GM23338 (cell line): ENCODE data around the gene TREML4. TPM values are rescaled to one million over a fixed set of nuclear protein-coding genes. Genes with fewer than 3 reads are reported as not detected.

ENCODE experiments used
- ATAC-seq: fragments of 200-7000 bp; cut with Tn5 transposase; 3 replicates; pipeline ENCODE4 v1.9.1; 2020
- DNase-seq: peaks from one replicate; pipeline ENCODE4 v3.0.0-alpha.2; 2015; ENCODE audit warnings: low spot score
- H2AFZ ChIP-seq: fragments of 200-600 bp; sonication (generic); 2 replicates; pipeline ENCODE4 v1.8.0; 2016; ENCODE audit warnings: antibody characterized with exemption, mild to moderate bottlenecking, moderate library complexity
- H3F3A ChIP-seq: fragments of 200-600 bp; sonication (generic); replicated peaks from 2 replicates; pipeline ENCODE4 v1.8.0; 2017; ENCODE audit warnings: antibody characterized with exemption, mixed run types, low read depth
- H3K27ac ChIP-seq: fragments of 200-600 bp; sonication (generic); 2 replicates; pipeline ENCODE4 v1.6.1; 2016; ENCODE audit warnings: low read depth
- H3K27me3 ChIP-seq: fragments of 200-600 bp; sonication (generic); 2 replicates; pipeline ENCODE4 v1.8.0; 2016; ENCODE audit warnings: mild to moderate bottlenecking, mixed run types, moderate library complexity; ENCODE audit not compliant: insufficient read depth
- H3K36me3 ChIP-seq: fragments of 200-600 bp; sonication (generic); 2 replicates; pipeline ENCODE4 v1.8.0; 2016; ENCODE audit warnings: mild to moderate bottlenecking; ENCODE audit not compliant: insufficient read depth
- H3K4me1 ChIP-seq: fragments of 200-600 bp; sonication (generic); 2 replicates; pipeline ENCODE4 v1.8.0; 2016; ENCODE audit warnings: mild to moderate bottlenecking, moderate library complexity; ENCODE audit not compliant: insufficient read depth
- H3K4me2 ChIP-seq: fragments of 200-600 bp; sonication (generic); 2 replicates; pipeline ENCODE4 v1.7.1; 2017; ENCODE audit warnings: mixed run types
- H3K4me3 ChIP-seq: fragments of 200-600 bp; sonication (generic); 2 replicates; pipeline ENCODE4 v1.6.1; 2016; ENCODE audit warnings: mixed run types
- H3K79me2 ChIP-seq: fragments of 200-600 bp; sonication (generic); replicated peaks from 2 replicates; pipeline ENCODE4 v1.8.0; 2017; ENCODE audit warnings: mild to moderate bottlenecking; ENCODE audit not compliant: insufficient read depth
- H3K9me2 ChIP-seq: fragments of 200-600 bp; sonication (generic); 2 replicates; pipeline ENCODE4 v1.8.0; 2017; ENCODE audit not compliant: insufficient read depth
- H4K20me1 ChIP-seq: fragments of 200-600 bp; sonication (generic); replicated peaks from 2 replicates; pipeline ENCODE4 v1.8.0; 2017; ENCODE audit warnings: mild to moderate bottlenecking; ENCODE audit not compliant: insufficient read depth
- H3K27ac Mint-ChIP-seq: 2 replicates; pipeline ENCODE4 v1.8.0; 2020; ENCODE audit warnings: inconsistent platforms, mild to moderate bottlenecking, moderate library complexity, mixed read lengths
- H3K27me3 Mint-ChIP-seq: 3 replicates; pipeline ENCODE4 v1.8.0; 2022; ENCODE audit warnings: low read depth, mild to moderate bottlenecking, moderate library complexity, mixed read lengths, inconsistent platforms; ENCODE audit not compliant: insufficient read depth, poor library complexity
- H3K36me3 Mint-ChIP-seq: 3 replicates; pipeline ENCODE4 v1.8.0; 2021; ENCODE audit warnings: low read depth, mild to moderate bottlenecking, inconsistent platforms, moderate library complexity, mixed read lengths
- H3K4me1 Mint-ChIP-seq: 3 replicates; pipeline ENCODE4 v1.8.0; 2020; ENCODE audit warnings: mild to moderate bottlenecking, inconsistent platforms, mixed read lengths
- H3K4me3 Mint-ChIP-seq: 3 replicates; pipeline ENCODE4 v1.8.0; 2021; ENCODE audit warnings: moderate library complexity, mild to moderate bottlenecking, inconsistent platforms, mixed read lengths
- H3K9me3 Mint-ChIP-seq: 3 replicates; pipeline ENCODE4 v1.8.0; 2020; ENCODE audit warnings: moderate library complexity, mild to moderate bottlenecking, inconsistent platforms, mixed read lengths
- EZH2 ChIP-seq: fragments of 200-600 bp; sonication (generic); IDR thresholded peaks from one replicate; pipeline ENCODE4 v1.8.0; 2017; ENCODE audit warnings: antibody characterized with exemption, mild to moderate bottlenecking, low read depth; ENCODE audit not compliant: unreplicated experiment
- NANOG ChIP-seq: IDR thresholded peaks from 2 replicates; pipeline ENCODE4 v1.6.1; 2016; ENCODE audit warnings: antibody characterized with exemption, borderline replicate concordance
- POLR2AphosphoS5 ChIP-seq: IDR thresholded peaks from 2 replicates; pipeline ENCODE4 v1.6.1; 2016; ENCODE audit warnings: antibody characterized with exemption, low read depth
- ZNF114 ChIP-seq: fragments of 250-450 bp; sonication (Bioruptor Pico); IDR thresholded peaks from 2 replicates; pipeline ENCODE4 v1.5.0; 2020; ENCODE audit warnings: mild to moderate bottlenecking, moderate library complexity
- ZNF462 ChIP-seq: fragments of 250-450 bp; sonication (Bioruptor Pico); IDR thresholded peaks from 2 replicates; pipeline ENCODE4 v1.5.0; 2020; ENCODE audit warnings: mild to moderate bottlenecking, moderate library complexity
- polyA plus RNA-seq: library from polyadenylated mRNA; unstranded; fragments of >200 nt; fragmentation: Nextera tagmentation; extraction: Ambion mirVana; gene quantifications from 2 replicates; pipeline ENCODE4 v1.2.1, GENCODE V29; 2016
- total RNA-seq: library from RNA; depleted of rRNA; stranded (reverse); fragments of >200 nt; shearing (Covaris generic); gene quantifications from 2 replicates; pipeline ENCODE4 v1.2.3, GENCODE V29; 2014
- TF ChIP-seq, protein P1 (sequence below), 2 experiments: fragments of 200-600 bp in 1 of 2; sonication (generic) in 1 of 2; conservative IDR thresholded peaks; 2 replicates each; pipeline versions ENCODE4 v1.5.1 to v1.6.1; 2016 to 2017; ENCODE audit warnings: antibody characterized with exemption in 2 of 2, low read depth in 2 of 2, mild to moderate bottlenecking in 2 of 2, moderate library complexity in 1 of 2

TREML4 gene
- total and polyA plus RNA-seq, 2 experiments from 2014 or later, result not detected

DNA sequence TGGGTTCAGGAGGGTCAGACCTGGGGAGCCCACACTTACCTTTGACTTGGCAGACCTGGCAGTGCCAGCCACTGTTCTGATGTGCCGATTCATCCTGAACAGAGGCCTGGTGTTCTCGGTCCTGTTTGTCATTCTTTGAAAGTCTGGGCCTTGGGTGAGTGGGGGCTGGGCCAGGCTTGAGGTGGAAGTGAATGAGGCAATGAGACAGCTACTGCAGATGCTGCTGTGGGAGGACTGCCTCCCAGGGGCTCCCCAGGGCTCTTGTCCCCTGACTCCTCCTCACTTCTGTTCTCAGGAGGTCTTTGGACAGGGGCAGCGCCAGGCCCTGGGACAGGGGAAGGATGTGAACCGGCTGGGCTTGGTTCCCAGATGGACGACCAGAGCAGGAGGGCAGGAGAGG, 5.6 kb upstream of the TREML4 start (continued):
- TF ChIP-seq ZNF462, result no peak
- TF ChIP-seq ZNF114 (CRISPR knock-in tag), result no peak
- TF ChIP-seq POLR2AphosphoS5, result no peak
- TF ChIP-seq, protein P1, sequence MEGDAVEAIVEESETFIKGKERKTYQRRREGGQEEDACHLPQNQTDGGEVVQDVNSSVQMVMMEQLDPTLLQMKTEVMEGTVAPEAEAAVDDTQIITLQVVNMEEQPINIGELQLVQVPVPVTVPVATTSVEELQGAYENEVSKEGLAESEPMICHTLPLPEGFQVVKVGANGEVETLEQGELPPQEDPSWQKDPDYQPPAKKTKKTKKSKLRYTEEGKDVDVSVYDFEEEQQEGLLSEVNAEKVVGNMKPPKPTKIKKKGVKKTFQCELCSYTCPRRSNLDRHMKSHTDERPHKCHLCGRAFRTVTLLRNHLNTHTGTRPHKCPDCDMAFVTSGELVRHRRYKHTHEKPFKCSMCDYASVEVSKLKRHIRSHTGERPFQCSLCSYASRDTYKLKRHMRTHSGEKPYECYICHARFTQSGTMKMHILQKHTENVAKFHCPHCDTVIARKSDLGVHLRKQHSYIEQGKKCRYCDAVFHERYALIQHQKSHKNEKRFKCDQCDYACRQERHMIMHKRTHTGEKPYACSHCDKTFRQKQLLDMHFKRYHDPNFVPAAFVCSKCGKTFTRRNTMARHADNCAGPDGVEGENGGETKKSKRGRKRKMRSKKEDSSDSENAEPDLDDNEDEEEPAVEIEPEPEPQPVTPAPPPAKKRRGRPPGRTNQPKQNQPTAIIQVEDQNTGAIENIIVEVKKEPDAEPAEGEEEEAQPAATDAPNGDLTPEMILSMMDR (conservative IDR thresholded peaks at IDR 0.05; ENCODE audit: low read depth in 2 of 2), result no peak

- Histone ChIP-seq H3K36me3 (no peaks in the 10 kb centered on the region), H3K9me2 (0 out of 2 replicates have a peak, but pooled peaks cover 5% of the 10 kb centered on the region), H3F3A (no peaks in the 10 kb centered on the region), H3K27ac (no peak overlapping the region), H2AFZ (no peak overlapping the region), H3K4me2 (no peak overlapping the region), H4K20me1 (no peaks in the 10 kb centered on the region), H3K27me3 (no peaks in the 10 kb centered on the region), H3K4me1 (no peaks in the 10 kb centered on the region), H3K79me2 (no peaks in the 10 kb centered on the region), H3K4me3 (no peak overlapping the region)
- TF ChIP-seq, protein P1 (conservative IDR thresholded peaks at IDR 0.05; ENCODE audit: low read depth in 2 of 2), result no peak
- TF ChIP-seq NANOG (no peak), POLR2AphosphoS5 (no peak), EZH2 (no peak)
- ATAC-seq, result no peak
- Mint-ChIP-seq H3K27me3 (peaks cover 8% of the 10 kb centered on the region), H3K4me1 (peaks cover 8% of the 10 kb centered on the region), H3K4me3 (no peak overlapping the region), H3K36me3 (no peaks in the 10 kb centered on the region; the same call in 2 of the 3 replicates), H3K27ac (no peak overlapping the region), H3K9me3 (peaks cover 7% of the 10 kb centered on the region; the same call in 1 of the 3 replicates)
- DNase-seq, result no peak
Observed at GRCh38 chr6:41224800-41225199, 3.3 kb upstream of the TREML4 start.
